NCI-H1436 (cell line): ENCODE data around the gene RAE1.

Experiments used
- DNase-seq: peaks from one replicate; lab custom pipeline; 2025; lab: John Stamatoyannopoulos, UW

The RAE1 gene

GRCh38 chr20:57351042-57351783, at the start of gene RAE1:
RAE1 (plus strand) TSS chr20:57351255; CDS start chr20:57354039, 2,784 bp downstream.
- peak; percentile 89 for DNase-seq

- no peak for DNase-seq
Observed at GRCh38 chr20:57306747-57307146, 44.3 kb upstream of the RAE1 start.

- DNase-seq: no peak
Observed at GRCh38 chr20:57308451-57309271, 42.4 kb upstream of the RAE1 start.

- no peak for DNase-seq
Observed at GRCh38 chr20:57309544-57310115, 41.4 kb upstream of the RAE1 start.

- DNase-seq: no peak
Observed at GRCh38 chr20:57310821-57311514, 40.1 kb upstream of the RAE1 start.

GRCh38 chr20:57312138-57312537, 38.9 kb upstream of the RAE1 start:
- no peak for DNase-seq

- no peak for DNase-seq
Observed at GRCh38 chr20:57313230-57313629, 37.8 kb upstream of the RAE1 start.

GRCh38 chr20:57313951-57314350, 37.1 kb upstream of the RAE1 start:
- DNase-seq: no peak

- no peak for DNase-seq
Observed at GRCh38 chr20:57315083-57315975, 35.7 kb upstream of the RAE1 start.

GRCh38 chr20:57315976-57316480, 35.0 kb upstream of the RAE1 start:
- DNase-seq: no peak

- DNase-seq: no peak
Observed at GRCh38 chr20:57316795-57317201, 34.3 kb upstream of the RAE1 start.

GRCh38 chr20:57317316-57317788, 33.7 kb upstream of the RAE1 start:
- no peak for DNase-seq

GRCh38 chr20:57317789-57318371, 33.2 kb upstream of the RAE1 start:
- no peak for DNase-seq

- DNase-seq: no peak
Observed at GRCh38 chr20:57319584-57319983, 31.5 kb upstream of the RAE1 start.

- DNase-seq: no peak
Observed at GRCh38 chr20:57320358-57320757, 30.7 kb upstream of the RAE1 start.

GRCh38 chr20:57321142-57321541, 29.9 kb upstream of the RAE1 start:
- no peak for DNase-seq

- DNase-seq: no peak
Observed at GRCh38 chr20:57322476-57322875, 28.6 kb upstream of the RAE1 start.

- no peak for DNase-seq
Observed at GRCh38 chr20:57323034-57323433, 28.0 kb upstream of the RAE1 start.

GRCh38 chr20:57325632-57326356, 25.3 kb upstream of the RAE1 start:
- DNase-seq: no peak
